Epithelial cell of esophagus (primary cell): ENCODE data around the gene C19orf85.

Experiments used
- DNase-seq: peaks from one replicate; pipeline ENCODE4 v3.0.0; 2010; ENCODE audit warnings: low read depth
- H3K4me3 ChIP-seq: 2 replicates; pipeline ENCODE4 v1.5.1; 2011; ENCODE audit warnings: mild to moderate bottlenecking, low read length, control low read depth
- TF ChIP-seq, protein P1 (sequence below): IDR thresholded peaks from 2 replicates; pipeline ENCODE4 v1.5.1; 2011; ENCODE audit warnings: low read depth, mild to moderate bottlenecking, low read length, control low read depth, inconsistent platforms; ENCODE audit not compliant: insufficient read depth; ENCODE audit errors: missing control alignments

Gene C19orf85

DNA sequence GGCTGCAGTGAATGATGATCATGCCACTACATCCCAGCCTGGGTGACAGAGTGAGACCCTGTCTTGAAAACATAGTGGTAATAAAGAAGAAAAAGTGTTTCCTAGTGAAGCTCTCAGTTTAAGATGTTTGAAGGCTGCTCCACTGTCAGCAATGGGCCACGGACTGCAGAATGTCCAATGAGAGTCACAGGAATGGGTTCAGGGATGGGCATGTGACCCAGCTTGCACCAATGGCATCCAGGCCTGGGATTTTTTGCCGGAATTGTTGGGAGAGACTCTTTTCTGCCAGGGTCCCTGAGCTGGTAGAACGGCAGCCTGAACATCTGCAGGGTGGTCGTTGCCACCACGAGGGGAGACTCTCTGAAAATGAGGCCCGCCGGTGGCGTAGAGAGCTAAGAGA lies 27.7 kb downstream of the C19orf85 start:
- TF ChIP-seq, protein P1, sequence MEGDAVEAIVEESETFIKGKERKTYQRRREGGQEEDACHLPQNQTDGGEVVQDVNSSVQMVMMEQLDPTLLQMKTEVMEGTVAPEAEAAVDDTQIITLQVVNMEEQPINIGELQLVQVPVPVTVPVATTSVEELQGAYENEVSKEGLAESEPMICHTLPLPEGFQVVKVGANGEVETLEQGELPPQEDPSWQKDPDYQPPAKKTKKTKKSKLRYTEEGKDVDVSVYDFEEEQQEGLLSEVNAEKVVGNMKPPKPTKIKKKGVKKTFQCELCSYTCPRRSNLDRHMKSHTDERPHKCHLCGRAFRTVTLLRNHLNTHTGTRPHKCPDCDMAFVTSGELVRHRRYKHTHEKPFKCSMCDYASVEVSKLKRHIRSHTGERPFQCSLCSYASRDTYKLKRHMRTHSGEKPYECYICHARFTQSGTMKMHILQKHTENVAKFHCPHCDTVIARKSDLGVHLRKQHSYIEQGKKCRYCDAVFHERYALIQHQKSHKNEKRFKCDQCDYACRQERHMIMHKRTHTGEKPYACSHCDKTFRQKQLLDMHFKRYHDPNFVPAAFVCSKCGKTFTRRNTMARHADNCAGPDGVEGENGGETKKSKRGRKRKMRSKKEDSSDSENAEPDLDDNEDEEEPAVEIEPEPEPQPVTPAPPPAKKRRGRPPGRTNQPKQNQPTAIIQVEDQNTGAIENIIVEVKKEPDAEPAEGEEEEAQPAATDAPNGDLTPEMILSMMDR = no peak
- no peak for DNase-seq
- no peak overlapping the region for H3K4me3 ChIP-seq

DNA sequence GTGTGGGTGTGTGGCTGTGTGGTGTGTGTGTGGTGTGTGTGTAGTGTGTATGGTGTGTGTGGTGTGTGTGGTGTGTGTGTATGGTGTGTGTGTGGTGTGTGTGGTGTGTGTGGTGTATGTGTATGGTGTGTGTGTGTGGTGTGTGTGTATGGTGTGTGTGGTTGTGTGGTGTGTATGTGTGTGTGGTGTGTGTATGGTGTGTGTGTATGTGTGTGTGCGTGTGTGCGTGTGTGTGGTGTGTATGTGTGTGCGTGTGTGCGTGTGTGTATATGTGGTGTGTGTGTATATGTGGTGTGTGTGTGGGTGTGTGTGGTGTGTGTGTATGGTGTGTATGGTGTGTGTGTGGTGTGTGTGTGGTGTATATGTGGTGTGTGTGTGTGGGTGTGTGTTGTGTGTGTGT lies 29.5 kb downstream of the C19orf85 start:
- no peak overlapping the region for H3K4me3 ChIP-seq
- no peak for DNase-seq
- TF ChIP-seq, protein P1 = no peak

DNA sequence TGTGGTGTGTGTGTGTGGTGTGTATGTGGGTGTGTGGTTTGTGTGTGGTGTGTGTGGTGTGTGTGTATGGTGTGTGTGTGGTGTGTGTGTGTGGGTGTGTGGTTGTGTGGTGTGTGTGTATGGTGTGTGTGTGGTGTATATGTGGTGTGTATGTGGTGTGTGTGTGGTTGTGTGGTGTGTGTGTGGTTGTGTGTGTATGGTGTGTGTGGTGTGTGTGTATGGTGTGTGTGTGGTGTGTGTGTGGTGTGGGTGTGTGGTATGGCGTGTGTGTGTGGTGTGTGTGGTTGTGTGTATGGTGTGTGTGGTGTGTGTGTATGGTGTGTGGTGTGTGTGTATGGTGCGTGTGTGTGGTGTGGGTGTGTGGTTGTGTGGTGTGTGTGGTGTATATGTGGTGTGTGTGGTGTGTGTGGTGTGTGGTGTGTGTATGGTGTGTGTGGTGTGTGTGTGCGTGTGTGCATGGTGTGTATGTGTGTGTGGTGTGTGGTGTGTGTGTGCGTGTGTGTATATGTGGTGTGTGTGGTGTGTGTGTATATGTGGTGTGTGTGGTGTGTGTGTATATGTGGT lies 30.1 kb downstream of the C19orf85 start:
- H3K4me3 ChIP-seq = no peak overlapping the region
- no peak for DNase-seq
- TF ChIP-seq, protein P1 = no peak

DNA sequence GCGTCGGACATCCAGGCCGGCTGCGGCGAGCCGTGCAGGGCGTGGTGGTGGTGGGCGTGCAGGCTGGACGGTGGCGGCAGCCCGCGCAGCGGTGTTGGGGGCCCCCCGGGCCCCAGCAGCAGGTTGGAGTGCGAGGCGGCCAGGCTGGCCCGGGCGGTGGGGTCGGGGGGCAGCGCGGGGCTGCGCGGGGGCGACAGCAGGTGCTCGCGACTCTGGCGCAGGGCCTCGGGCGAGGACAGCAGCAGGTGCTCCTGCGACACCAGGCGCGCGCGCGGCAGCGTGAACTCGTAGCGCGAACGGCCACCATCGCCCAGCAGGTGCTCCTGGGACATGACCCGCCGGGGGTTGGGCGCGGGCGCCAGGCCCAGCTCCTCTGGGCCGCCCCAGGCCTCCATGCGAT lies 31.3 kb downstream of the C19orf85 start:
- no peak for DNase-seq
- no peak overlapping the region for H3K4me3 ChIP-seq
- TF ChIP-seq, protein P1 = no peak

DNA sequence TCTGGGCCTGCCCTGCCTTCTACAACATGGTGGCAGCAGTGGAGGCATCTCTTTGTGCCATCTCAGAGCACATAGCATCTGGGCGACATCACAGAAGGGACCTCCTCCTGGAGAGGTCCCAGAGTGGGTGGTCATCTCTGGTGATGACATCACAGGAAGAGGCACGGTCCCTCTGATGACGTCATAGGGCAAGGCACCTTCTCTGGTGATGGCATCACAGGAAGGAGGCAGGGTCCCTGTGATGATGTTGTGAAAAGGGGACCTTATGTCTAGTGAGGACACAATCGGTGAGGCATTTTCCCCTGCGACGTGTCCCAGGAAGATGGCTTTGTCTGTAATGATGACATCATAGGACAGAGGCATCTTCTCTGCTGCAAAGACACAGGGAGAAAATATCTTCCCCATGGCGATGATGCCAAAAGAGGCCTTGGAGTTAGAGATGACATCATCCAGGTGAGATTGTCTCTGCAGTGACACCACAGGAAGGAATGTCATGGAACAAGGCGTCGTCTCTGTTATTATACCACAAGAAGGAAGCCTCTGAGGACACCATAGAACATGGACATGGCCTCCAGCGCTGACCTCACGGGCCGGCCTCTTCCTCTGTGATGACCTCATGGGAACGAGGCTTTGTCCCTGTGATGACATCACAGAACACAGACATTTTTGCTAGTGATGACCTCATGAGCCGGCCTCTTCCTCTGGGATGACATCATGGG lies 32.2 kb downstream of the C19orf85 start:
- peak; percentile 19 for DNase-seq

DNA sequence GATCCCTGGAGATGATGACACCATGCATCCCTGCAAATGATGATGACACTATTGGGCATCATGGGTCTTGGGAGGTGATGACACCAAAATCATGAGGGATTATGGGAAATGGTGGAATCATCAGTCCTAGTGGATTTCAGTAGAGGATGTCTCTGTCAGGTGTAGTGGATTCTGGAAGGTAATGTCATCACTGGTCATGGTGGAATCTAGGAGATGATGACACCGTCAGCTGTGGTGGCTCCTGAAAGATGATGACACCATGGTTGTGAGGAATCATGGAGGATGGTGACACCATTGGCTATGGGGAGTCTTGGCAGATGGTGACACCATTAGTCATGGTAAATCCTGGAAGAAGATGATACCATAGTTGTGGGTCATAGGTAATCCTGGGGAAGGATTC lies 33.4 kb downstream of the C19orf85 start:
- H3K4me3 ChIP-seq = no peak overlapping the region

More for the DNA sequence above, 32.2 kb downstream of the C19orf85 start:
- H3K4me3 ChIP-seq = no peak overlapping the region
- TF ChIP-seq, protein P1 = no peak

More for the DNA sequence above, 33.4 kb downstream of the C19orf85 start:
- TF ChIP-seq, protein P1 = no peak
- DNase-seq = no peak
